Measurements from ENCODE around the gene FBXL20.

GRCh38 chr17:39447561-39447960 lies 46.1 kb upstream of the FBXL20 start:
- TF ChIP-seq BCL6 (CRISPR knock-in tag; IDR thresholded peaks at IDR 0.05): no peak
- TF ChIP-seq MAZ (CRISPR knock-in tag; conservative IDR thresholded peaks at IDR 0.05 in 1 of 2, IDR thresholded peaks at IDR 0.05 in 1 of 2): no peak
- TF ChIP-seq POLR2A (conservative IDR thresholded peaks at IDR 0.05): no peak
- TF ChIP-seq SMAD3 (CRISPR knock-in tag; conservative IDR thresholded peaks at IDR 0.05): no peak
- no peak for TF ChIP-seq THRA (IDR thresholded peaks at IDR 0.05)
- TF ChIP-seq GMEB1 (CRISPR knock-in tag; IDR thresholded peaks at IDR 0.05): no peak
